Measurements from ENCODE around the gene RADIL. TPM values are rescaled to one million over a fixed set of nuclear protein-coding genes. Genes with fewer than 3 reads are reported as not detected.

Gene RADIL
- total RNA-seq, 2 donors from 2014 or later, result 7.7 to 16.0 TPM

GRCh38 chr7:4791101-4791737, 92.3 kb downstream of the RADIL start:
- Histone ChIP-seq H3K4me1 (peaks cover 0 to 24% of the 10 kb centered on the region in 2 donors), H3K27ac (no peak overlapping the region), H3K9me3 (no peaks in the 10 kb centered on the region), H3K4me3 (no peak overlapping the region), H3K36me3 (peaks cover 45% of the 10 kb centered on the region), H3K27me3 (no peaks in the 10 kb centered on the region)
- TF ChIP-seq CTCF (IDR thresholded peaks at IDR 0.05), result no peak
- no peak for DNase-seq (ENCODE audit: low spot score)

- TF ChIP-seq CTCF (IDR thresholded peaks at IDR 0.05), result no peak
- no peak for DNase-seq (ENCODE audit: low spot score)
- Histone ChIP-seq H3K27me3 (no peaks in the 10 kb centered on the region), H3K27ac (no peak overlapping the region), H3K36me3 (peaks cover 49% of the 10 kb centered on the region), H3K4me3 (no peak overlapping the region), H3K9me3 (no peaks in the 10 kb centered on the region), H3K4me1 (peaks cover 0 to 24% of the 10 kb centered on the region in 2 donors)
These were observed 93.0 kb downstream of the RADIL start for GRCh38 chr7:4790516-4790991.

DNA sequence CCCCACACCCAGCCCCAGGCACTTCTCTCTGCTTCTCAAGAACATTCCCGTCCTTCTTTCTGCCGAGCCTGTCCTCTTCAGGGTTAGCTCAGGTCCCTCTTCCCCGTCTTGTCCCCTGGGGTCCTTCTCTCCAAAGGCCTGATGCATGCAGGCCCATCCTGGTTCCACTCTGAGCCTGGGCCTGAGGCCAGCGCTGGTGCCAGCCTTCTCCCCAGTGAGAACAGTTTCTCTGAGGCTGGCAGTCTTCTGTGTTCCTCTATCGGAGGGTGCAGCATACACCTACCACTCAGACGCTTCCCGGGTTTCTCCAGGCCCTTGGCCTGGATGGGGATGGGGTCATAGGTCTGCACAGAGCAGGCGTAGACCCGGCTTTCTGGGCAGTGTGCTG, 93.4 kb downstream of the RADIL start:
- Histone ChIP-seq H3K9me3 (no peaks in the 10 kb centered on the region), H3K4me3 (no peak overlapping the region), H3K27me3 (no peaks in the 10 kb centered on the region), H3K4me1 (peaks cover 0 to 27% of the 10 kb centered on the region in 2 donors), H3K36me3 (peaks cover 49% of the 10 kb centered on the region), H3K27ac (no peak overlapping the region)
- no peak for TF ChIP-seq CTCF (IDR thresholded peaks at IDR 0.05)
- DNase-seq (ENCODE audit: low spot score), result no peak

- TF ChIP-seq CTCF (IDR thresholded peaks at IDR 0.05), result no peak
- no peak for DNase-seq (ENCODE audit: low spot score)
- no peak overlapping the region for H3K4me3 ChIP-seq
- H3K27me3 ChIP-seq, result no peaks in the 10 kb centered on the region
- peaks cover 0 to 30% of the 10 kb centered on the region in 2 donors for H3K4me1 ChIP-seq
- peaks cover 54% of the 10 kb centered on the region for H3K36me3 ChIP-seq
- no peaks in the 10 kb centered on the region for H3K9me3 ChIP-seq
- H3K27ac ChIP-seq, result no peak overlapping the region
These were observed 94.1 kb downstream of the RADIL start for GRCh38 chr7:4789194-4790077.

DNA sequence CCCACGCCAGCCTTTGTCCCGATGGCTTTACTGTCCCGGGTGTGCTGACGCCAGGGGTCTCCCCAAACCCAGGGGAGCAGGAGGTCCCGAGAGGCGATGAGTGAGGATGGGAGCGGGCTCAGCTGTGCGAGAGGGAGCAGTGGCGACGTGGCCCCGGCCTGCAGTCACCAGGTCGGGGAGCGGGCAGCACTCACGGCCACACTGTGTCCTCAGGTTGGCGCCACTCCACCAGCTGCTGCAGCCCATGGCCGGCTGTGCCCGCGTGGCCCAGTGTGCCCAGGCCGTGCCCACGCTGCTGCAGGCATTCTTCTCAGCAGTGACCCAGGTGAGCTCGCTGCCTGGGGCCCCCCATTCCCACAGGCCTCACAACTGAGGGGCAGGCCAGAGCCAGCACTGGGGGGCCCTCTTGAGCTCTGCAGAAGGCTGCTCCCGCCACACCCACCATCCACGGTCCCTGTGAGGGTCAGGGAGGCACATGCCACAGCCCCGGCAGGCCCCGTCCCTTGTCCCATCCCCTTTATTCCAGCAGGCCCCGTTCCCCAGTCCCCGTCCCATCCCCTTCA, 94.8 kb downstream of the RADIL start:
- H3K36me3 ChIP-seq, result peaks cover 61% of the 10 kb centered on the region
- no peak for DNase-seq (ENCODE audit: low spot score)
- no peak overlapping the region for H3K27ac ChIP-seq
- H3K27me3 ChIP-seq, result no peaks in the 10 kb centered on the region
- TF ChIP-seq CTCF (IDR thresholded peaks at IDR 0.05), result no peak
- H3K9me3 ChIP-seq, result no peaks in the 10 kb centered on the region
- H3K4me3 ChIP-seq, result no peak overlapping the region
- H3K4me1 ChIP-seq, result peaks cover 0 to 30% of the 10 kb centered on the region in 2 donors

Data from right atrium auricular region (tissue), 2 donors.